ENCODE measurements around the gene HRC.

GRCh38 chr19:49155820-49156346 lies 687 bp upstream of the HRC start:
- TF ChIP-seq POLR2AphosphoS5 (IDR thresholded peaks at IDR 0.05), result no peak
- no peak for TF ChIP-seq CTCF (IDR thresholded peaks at IDR 0.05)
- TF ChIP-seq POLR2A (IDR thresholded peaks at IDR 0.05), result no peak

Data from upper lobe of left lung (tissue), 4 donors.